RWPE1 (cell line): Measurements from ENCODE around the gene C2orf66.

ENCODE experiments used
- CTCF ChIA-PET: fragments of 350-600 bp; sonication (Branson Sonifier 250); formaldehyde crosslinking; extraction: SDS; loops from one replicate; lab custom pipeline; 2021; lab: Yijun Ruan, JAX
- POLR2A ChIA-PET: fragments of 400-600 bp; formaldehyde crosslinking; extraction: SDS; loops from one replicate; lab custom pipeline; 2020; ENCODE audit warnings: antibody characterized with exemption; ENCODE audit not compliant: low non-redundant PET; lab: Yijun Ruan, JAX
- DNase-seq: peaks from one replicate; pipeline ENCODE4 v3.0.0; 2012; ENCODE audit warnings: low spot score
- H3K27ac ChIP-seq: fragments of 450-650 bp; 2 replicates; pipeline ENCODE4 v1.5.1; 2017
- CTCF ChIP-seq: fragments of 450-650 bp; conservative IDR thresholded peaks from 2 replicates; pipeline ENCODE4 v1.5.1; 2017; ENCODE audit warnings: low read depth, mild to moderate bottlenecking

The C2orf66 gene

GRCh38 chr2:196798980-196799379 is 10.2 kb downstream of the C2orf66 start:
- H3K27ac ChIP-seq = peak overlapping the region; percentile 65
- ChIA-PET CTCF (interaction anchor here (1.4 kb wide), 1 partner anchor 48 kb away, joined by 3 read pairs; no protein-coding TSS in a partner anchor), POLR2A (interaction anchor here (0.6 kb wide), 1 partner anchor 1133 kb away, joined by 3 read pairs; no protein-coding TSS in a partner anchor)
- TF ChIP-seq CTCF = no peak
- DNase-seq = no peak

- POLR2A ChIA-PET = no interaction called here
- no peak overlapping the region for H3K27ac ChIP-seq
- CTCF ChIA-PET = interaction anchor here (0.6 kb wide), 1 partner anchor 641 kb away, joined by 3 read pairs; no protein-coding TSS in a partner anchor
- no peak for TF ChIP-seq CTCF
- DNase-seq = no peak
These were observed 16.3 kb downstream of the C2orf66 start for GRCh38 chr2:196792865-196793264.

- POLR2A ChIA-PET = no interaction called here
- CTCF ChIA-PET = no interaction called here
- TF ChIP-seq CTCF = no peak
- DNase-seq = peak; percentile 18
- H3K27ac ChIP-seq = no peak overlapping the region
These were observed 25.6 kb downstream of the C2orf66 start for GRCh38 chr2:196783431-196784094.

GRCh38 chr2:196767101-196767500 is 42.1 kb downstream of the C2orf66 start:
- CTCF ChIA-PET = no interaction called here
- H3K27ac ChIP-seq = no peak overlapping the region
- DNase-seq = no peak
- POLR2A ChIA-PET = no interaction called here
- TF ChIP-seq CTCF = no peak

GRCh38 chr2:196759378-196759706 is 49.8 kb downstream of the C2orf66 start:
- POLR2A ChIA-PET = no interaction called here
- TF ChIP-seq CTCF = no peak
- DNase-seq = no peak
- no peak overlapping the region for H3K27ac ChIP-seq
- CTCF ChIA-PET = interaction anchor here (0.5 to 0.6 kb wide), 2 partner anchors 19 to 117 kb away, joined by 3 read pairs; no protein-coding TSS in a partner anchor

GRCh38 chr2:196758474-196759377 is 50.4 kb downstream of the C2orf66 start:
- no peak for DNase-seq
- CTCF ChIA-PET = interaction anchor here (0.5 to 0.7 kb wide), 3 partner anchors 20 to 220 kb away, joined by 3 to 4 read pairs (median 3); no protein-coding TSS in a partner anchor
- no peak overlapping the region for H3K27ac ChIP-seq
- POLR2A ChIA-PET = no interaction called here
- TF ChIP-seq CTCF = peak; percentile 36
